Type B pancreatic cell (in vitro differentiated cells): ENCODE measurements around the gene FEZ2. TPM values are rescaled to one million over a fixed set of nuclear protein-coding genes. Genes with fewer than 3 reads are reported as not detected.
A peak's percentile ranks its signal among the peaks of the same experiment; 100 is the strongest.

Experiments used
- DNase-seq: peaks from one replicate; pipeline ENCODE4 v3.0.0; 2021; ENCODE audit warnings: mixed read lengths; ENCODE audit not compliant: unreplicated experiment; ENCODE audit errors: extremely low spot score
- H3K27ac Mint-ChIP-seq: 2 replicates; pipeline ENCODE4 v1.8.0; 2021; ENCODE audit warnings: mild to moderate bottlenecking, mixed read lengths
- H3K27me3 Mint-ChIP-seq: 2 replicates; pipeline ENCODE4 v1.8.0; 2021; ENCODE audit warnings: mixed read lengths
- H3K36me3 Mint-ChIP-seq: 2 replicates; pipeline ENCODE4 v1.8.0; 2021; ENCODE audit warnings: mixed read lengths
- H3K4me1 Mint-ChIP-seq: one replicate; pipeline ENCODE4 v1.8.0; 2021; ENCODE audit warnings: mixed read lengths; ENCODE audit not compliant: unreplicated experiment
- H3K4me3 Mint-ChIP-seq: 2 replicates; pipeline ENCODE4 v1.8.0; 2021; ENCODE audit warnings: mild to moderate bottlenecking, mixed read lengths
- H3K9me3 Mint-ChIP-seq: 2 replicates; pipeline ENCODE4 v1.8.0; 2021; ENCODE audit warnings: mixed read lengths
- long read RNA-seq: library from polyadenylated mRNA; unstranded; transcript quantifications from one replicate; pipeline ENCODE4 v2.0.0, GENCODE V29; 2020
- total RNA-seq: library from RNA; stranded (reverse); gene quantifications from 2 replicates; pipeline ENCODE4 v1.2.1, GENCODE V29; 2021; ENCODE audit warnings: low replicate concordance
- TF ChIP-seq, protein P1 (sequence below): fragments of 200-600 bp; sonication (generic); conservative IDR thresholded peaks from 2 replicates; pipeline ENCODE4 v1.5.0; 2021; ENCODE audit warnings: antibody characterized with exemption, mild to moderate bottlenecking

FEZ2 gene, protein sequence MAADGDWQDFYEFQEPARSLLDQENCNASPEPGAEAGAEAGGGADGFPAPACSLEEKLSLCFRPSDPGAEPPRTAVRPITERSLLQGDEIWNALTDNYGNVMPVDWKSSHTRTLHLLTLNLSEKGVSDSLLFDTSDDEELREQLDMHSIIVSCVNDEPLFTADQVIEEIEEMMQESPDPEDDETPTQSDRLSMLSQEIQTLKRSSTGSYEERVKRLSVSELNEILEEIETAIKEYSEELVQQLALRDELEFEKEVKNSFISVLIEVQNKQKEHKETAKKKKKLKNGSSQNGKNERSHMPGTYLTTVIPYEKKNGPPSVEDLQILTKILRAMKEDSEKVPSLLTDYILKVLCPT
- 29.9 and 34.4 TPM in 2 replicates for total RNA-seq
- long read RNA-seq, partial matches to known transcripts: 0 of 4 reads
- long read RNA-seq, other reads (novel, unspliced or antisense): 3 of 4 reads

DNA sequence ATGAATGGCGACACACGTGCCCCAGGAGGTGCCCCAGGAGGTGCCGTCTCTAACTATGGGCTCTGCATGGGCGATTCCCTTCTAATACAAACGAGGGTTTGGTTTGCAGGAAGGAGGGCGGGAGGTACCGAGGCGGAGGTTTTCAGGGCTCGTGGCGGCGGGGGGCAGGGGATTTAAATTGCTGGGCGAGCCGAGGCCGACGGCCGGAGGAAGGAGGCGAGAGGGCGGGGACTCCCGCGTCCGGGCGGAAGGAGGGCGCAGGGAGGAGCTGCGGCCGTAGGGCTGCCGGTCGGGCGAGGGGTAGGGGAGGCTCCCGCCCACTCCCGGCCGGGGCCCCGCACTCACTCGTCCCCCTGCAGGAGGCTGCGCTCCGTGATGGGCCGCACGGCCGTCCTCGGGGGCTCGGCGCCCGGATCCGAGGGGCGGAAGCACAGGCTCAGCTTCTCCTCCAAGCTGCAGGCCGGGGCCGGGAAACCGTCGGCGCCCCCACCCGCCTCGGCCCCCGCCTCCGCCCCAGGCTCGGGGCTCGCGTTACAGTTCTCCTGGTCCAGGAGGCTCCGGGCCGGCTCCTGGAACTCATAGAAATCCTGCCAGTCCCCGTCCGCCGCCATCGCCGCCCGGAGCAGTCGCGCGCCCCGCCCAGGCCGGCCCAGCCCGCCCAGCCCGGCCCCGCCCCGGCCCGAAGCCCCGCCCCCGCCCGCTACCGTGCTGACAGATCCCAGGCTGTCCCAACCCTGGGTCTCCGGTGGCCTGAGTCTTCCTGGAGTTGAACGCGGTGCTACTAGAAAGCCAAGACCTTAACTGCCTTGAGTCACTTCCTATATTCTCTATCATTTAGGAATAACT, at the start of gene FEZ2:
Gene FEZ2 (minus strand): TSS at position 637 of the 846 bp plus-strand sequence. CDS start 26 bp downstream, at position 611.
- peaks cover 34% of the 10 kb centered on the region for H3K4me1 Mint-ChIP-seq
- peak; percentile 86 for DNase-seq
- H3K27me3 Mint-ChIP-seq: no peaks in the 10 kb centered on the region
- peak within 1 kb of the TSS; percentile 73 for H3K27ac Mint-ChIP-seq
- TF ChIP-seq, protein P1, sequence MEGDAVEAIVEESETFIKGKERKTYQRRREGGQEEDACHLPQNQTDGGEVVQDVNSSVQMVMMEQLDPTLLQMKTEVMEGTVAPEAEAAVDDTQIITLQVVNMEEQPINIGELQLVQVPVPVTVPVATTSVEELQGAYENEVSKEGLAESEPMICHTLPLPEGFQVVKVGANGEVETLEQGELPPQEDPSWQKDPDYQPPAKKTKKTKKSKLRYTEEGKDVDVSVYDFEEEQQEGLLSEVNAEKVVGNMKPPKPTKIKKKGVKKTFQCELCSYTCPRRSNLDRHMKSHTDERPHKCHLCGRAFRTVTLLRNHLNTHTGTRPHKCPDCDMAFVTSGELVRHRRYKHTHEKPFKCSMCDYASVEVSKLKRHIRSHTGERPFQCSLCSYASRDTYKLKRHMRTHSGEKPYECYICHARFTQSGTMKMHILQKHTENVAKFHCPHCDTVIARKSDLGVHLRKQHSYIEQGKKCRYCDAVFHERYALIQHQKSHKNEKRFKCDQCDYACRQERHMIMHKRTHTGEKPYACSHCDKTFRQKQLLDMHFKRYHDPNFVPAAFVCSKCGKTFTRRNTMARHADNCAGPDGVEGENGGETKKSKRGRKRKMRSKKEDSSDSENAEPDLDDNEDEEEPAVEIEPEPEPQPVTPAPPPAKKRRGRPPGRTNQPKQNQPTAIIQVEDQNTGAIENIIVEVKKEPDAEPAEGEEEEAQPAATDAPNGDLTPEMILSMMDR: peak; percentile 36
- H3K9me3 Mint-ChIP-seq: no peaks in the 10 kb centered on the region
- H3K36me3 Mint-ChIP-seq: peaks cover 23% of the 10 kb centered on the region
- H3K4me3 Mint-ChIP-seq: peak within 1 kb of the TSS; percentile 94

DNA sequence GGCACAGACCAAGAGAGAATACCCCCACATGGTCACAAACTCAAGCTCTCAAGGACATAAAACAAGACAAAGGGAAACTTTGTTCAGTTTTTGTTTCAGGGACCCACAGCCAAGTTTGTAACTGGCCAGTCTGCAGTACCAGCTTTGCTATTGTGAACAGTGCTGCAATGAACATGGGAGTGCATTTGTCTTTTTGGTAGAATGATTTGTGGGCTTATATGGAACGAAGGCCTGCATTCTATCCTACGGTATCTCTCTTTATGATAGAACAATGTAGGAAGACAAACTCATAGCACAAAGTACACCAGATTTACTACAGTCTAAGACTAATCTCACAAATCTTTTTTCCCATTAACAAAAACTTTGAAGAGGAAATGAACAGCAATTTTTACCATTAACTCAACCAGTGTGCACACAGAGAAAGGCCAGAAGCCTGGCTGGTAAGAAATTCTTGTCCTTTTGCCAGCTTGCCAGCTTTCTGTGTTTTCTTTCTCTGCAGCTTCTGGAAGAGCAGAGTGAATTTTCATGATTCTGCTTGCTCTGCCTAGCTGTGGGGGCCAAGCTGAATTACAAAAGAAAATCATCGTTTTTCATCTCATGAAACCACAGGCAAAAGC, 37.1 kb upstream of the FEZ2 start:
- no peaks in the 10 kb centered on the region for H3K36me3 Mint-ChIP-seq
- no peaks in the 10 kb centered on the region for H3K27me3 Mint-ChIP-seq
- no peak overlapping the region for H3K4me3 Mint-ChIP-seq
- TF ChIP-seq, protein P1: no peak
- H3K9me3 Mint-ChIP-seq: peaks cover 9% of the 10 kb centered on the region
- H3K27ac Mint-ChIP-seq: no peak overlapping the region
- H3K4me1 Mint-ChIP-seq: peaks cover 3% of the 10 kb centered on the region
- no peak for DNase-seq

DNA sequence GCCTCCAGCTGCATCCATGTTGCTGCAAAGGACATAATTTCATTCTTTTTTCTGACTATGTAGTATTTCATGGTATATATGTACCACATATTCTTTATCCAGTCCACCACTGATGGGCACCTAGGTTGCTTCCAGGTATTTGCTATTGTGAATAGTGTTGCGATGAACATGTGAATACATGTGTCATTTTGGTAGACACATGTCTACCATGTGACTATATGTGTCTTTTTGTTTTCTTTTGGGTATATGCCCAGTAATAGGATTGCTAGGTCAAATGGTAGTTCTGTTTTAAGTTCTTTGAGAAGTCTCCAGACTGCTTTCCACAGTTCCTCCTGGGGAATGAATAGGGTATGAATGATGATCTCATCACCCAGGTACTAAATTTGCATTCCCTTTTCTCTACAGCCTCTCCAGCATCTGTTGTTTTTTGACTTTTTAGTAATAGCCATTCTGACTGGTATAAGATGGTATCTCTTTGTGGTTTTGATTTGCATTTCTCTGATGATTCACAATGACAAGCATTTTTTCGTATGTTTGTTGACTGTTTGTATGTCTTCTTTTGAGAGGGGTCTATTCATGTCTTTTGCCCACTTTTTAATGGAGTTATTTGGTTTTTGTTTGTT, 35.6 kb upstream of the FEZ2 start:
- Mint-ChIP-seq H3K27ac (no peak overlapping the region), H3K4me3 (no peak overlapping the region), H3K9me3 (peaks cover 14% of the 10 kb centered on the region), H3K36me3 (no peaks in the 10 kb centered on the region), H3K27me3 (no peaks in the 10 kb centered on the region), H3K4me1 (no peaks in the 10 kb centered on the region)
- no peak for DNase-seq
- TF ChIP-seq, protein P1: no peak

DNA sequence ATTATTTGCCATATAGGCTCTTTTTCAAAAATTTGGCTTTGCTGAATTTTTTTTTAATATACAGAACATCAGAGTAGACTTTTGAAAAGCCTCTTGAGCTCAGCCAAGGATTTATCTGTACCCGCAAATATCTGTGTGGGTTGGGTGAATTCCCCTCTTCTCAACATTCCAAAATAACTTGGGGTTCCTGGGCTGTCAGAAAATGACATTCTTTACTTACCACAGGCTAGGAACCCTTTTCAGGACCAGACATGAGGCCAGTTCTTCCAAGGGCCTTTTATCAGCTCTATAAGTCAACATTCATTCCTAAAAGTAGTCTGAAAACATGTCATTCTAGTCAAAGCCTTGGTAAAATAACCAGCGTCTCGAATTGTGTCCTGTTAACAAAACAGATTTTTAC, 28.8 kb upstream of the FEZ2 start:
- H3K4me3 Mint-ChIP-seq: no peak overlapping the region
- no peaks in the 10 kb centered on the region for H3K36me3 Mint-ChIP-seq
- no peaks in the 10 kb centered on the region for H3K27me3 Mint-ChIP-seq
- TF ChIP-seq, protein P1: no peak
- H3K9me3 Mint-ChIP-seq: peaks cover 14% of the 10 kb centered on the region
- H3K27ac Mint-ChIP-seq: no peak overlapping the region
- no peak for DNase-seq
- H3K4me1 Mint-ChIP-seq: no peaks in the 10 kb centered on the region

DNA sequence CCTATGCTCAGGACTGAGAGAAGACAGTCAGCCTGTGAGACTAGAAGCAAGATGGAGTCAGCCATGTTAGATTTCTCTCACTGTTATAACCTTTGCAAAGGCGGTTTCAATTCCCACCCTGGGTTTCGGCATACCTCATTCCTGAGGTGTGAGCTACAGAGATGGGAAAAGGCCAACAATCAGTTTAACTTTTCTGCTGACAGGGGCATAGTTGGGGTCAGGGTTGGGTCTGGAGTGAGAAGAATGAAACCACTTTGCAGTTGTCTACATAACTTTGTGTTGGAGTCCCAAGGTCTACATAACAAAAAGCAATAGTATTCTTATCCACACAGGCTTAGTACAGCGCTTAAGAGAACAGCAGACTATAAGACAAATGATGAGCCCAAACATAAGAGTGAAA, 28.1 kb upstream of the FEZ2 start:
- no peak for DNase-seq
- TF ChIP-seq, protein P1: no peak
- peaks cover 8% of the 10 kb centered on the region for H3K9me3 Mint-ChIP-seq
- no peak overlapping the region for H3K4me3 Mint-ChIP-seq
- H3K27me3 Mint-ChIP-seq: no peaks in the 10 kb centered on the region
- no peak overlapping the region for H3K27ac Mint-ChIP-seq
- no peaks in the 10 kb centered on the region for H3K4me1 Mint-ChIP-seq
- H3K36me3 Mint-ChIP-seq: no peaks in the 10 kb centered on the region
